Osteoblast (primary cell): Measurements from ENCODE around the gene EVA1C. TPM values are rescaled to one million over a fixed set of nuclear protein-coding genes. Genes with fewer than 3 reads are reported as not detected.
"Not testable (repeated sequence)": the region's sequence is repeated elsewhere in the genome, so short reads cannot be mapped to it uniquely, and the experiment has no call there.

ENCODE experiments used
- DNase-seq: peaks from one replicate; pipeline ENCODE4 v3.0.0; 2011; ENCODE audit warnings: low spot score, mixed read lengths; ENCODE audit not compliant: insufficient read length; ENCODE audit errors: missing footprints
- H2AFZ ChIP-seq: 2 replicates; pipeline ENCODE4 v1.6.0; 2011; ENCODE audit warnings: mild to moderate bottlenecking, low read length
- H3K27ac ChIP-seq: 2 replicates; pipeline ENCODE4 v1.5.1; 2011; ENCODE audit warnings: mild to moderate bottlenecking, low read depth, low read length, moderate library complexity
- H3K27me3 ChIP-seq: 2 replicates; pipeline ENCODE4 v1.6.0; 2012; ENCODE audit warnings: mild to moderate bottlenecking, control low read depth, inconsistent platforms, low read length, moderate library complexity; ENCODE audit not compliant: insufficient read depth
- H3K36me3 ChIP-seq: 2 replicates; pipeline ENCODE4 v1.5.1; 2011; ENCODE audit warnings: mild to moderate bottlenecking, low read length, control low read depth, moderate library complexity; ENCODE audit not compliant: insufficient read depth
- H3K4me1 ChIP-seq: 2 replicates; pipeline ENCODE4 v1.5.1; 2011; ENCODE audit warnings: mild to moderate bottlenecking, low read length, control low read depth, moderate library complexity; ENCODE audit not compliant: insufficient read depth
- H3K4me2 ChIP-seq: 2 replicates; pipeline ENCODE4 v1.6.0; 2011; ENCODE audit warnings: mild to moderate bottlenecking, low read length; ENCODE audit not compliant: insufficient read depth
- H3K4me3 ChIP-seq: fragments of 200-600 bp; sonication (generic); 3 replicates; pipeline ENCODE4 v1.5.1; 2012; ENCODE audit warnings: mild to moderate bottlenecking, low read length, inconsistent platforms; ENCODE audit not compliant: insufficient read depth
- H3K79me2 ChIP-seq: 2 replicates; pipeline ENCODE4 v1.6.0; 2012; ENCODE audit warnings: mild to moderate bottlenecking, low read length, control low read depth, inconsistent platforms; ENCODE audit not compliant: insufficient read depth
- H3K9me3 ChIP-seq: 2 replicates; pipeline ENCODE4 v1.5.1; 2011; ENCODE audit warnings: low read depth, low read length, control low read depth
- H4K20me1 ChIP-seq: 2 replicates; pipeline ENCODE4 v1.6.0; 2012; ENCODE audit warnings: mild to moderate bottlenecking, low read length, control low read depth; ENCODE audit not compliant: insufficient read depth
- total RNA-seq: library from RNA; depleted of rRNA; stranded (reverse); fragments of >200 nt; gene quantifications from 2 replicates; pipeline ENCODE4 v1.2.3, GENCODE V29; 2012
- TF ChIP-seq, protein P1 (sequence below): IDR thresholded peaks from 2 replicates; pipeline ENCODE4 v1.5.1; 2011; ENCODE audit warnings: mild to moderate bottlenecking, low read depth, low read length, moderate library complexity; ENCODE audit errors: extremely low read depth

The EVA1C gene
- total RNA-seq, 1 donor, result 8.0 TPM

DNA sequence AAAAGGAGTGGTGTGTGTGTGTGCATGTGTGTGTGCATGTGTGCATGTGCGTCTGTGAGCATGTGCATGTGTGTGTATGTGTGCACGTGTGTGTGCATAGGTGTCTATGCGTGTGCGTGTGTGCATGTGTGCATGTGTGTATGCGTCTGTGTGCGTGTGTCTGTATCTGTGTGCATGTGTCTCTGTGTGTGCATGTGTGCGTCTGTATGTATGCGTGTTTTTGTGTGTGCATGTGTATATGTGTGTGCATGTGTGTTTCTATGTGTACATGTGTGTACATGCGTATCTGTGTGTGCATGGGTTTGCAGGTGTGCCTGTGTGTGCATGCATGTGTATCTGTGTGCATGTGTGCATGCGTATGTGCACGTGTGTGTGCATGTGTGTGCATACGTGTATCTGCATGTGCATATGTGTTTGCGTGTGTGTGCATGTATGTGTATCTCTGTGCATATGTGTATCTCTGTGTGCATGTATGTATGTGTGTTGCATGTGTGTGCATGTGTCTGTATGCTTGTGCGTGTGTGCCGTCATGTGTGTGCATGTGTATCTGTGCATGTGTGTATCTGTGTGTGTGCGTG is 94.9 kb downstream of the EVA1C start:
- Histone ChIP-seq H3K9me3 (no peaks in the 10 kb centered on the region), H2AFZ (no peak overlapping the region), H3K27ac (no peak overlapping the region), H3K79me2 (no peaks in the 10 kb centered on the region), H3K4me3 (no peak overlapping the region), H3K27me3 (no peaks in the 10 kb centered on the region), H3K4me1 (no peaks in the 10 kb centered on the region), H3K36me3 (peaks cover 10% of the 10 kb centered on the region), H3K4me2 (no peak overlapping the region), H4K20me1 (peaks cover 2% of the 10 kb centered on the region)
- TF ChIP-seq, protein P1, sequence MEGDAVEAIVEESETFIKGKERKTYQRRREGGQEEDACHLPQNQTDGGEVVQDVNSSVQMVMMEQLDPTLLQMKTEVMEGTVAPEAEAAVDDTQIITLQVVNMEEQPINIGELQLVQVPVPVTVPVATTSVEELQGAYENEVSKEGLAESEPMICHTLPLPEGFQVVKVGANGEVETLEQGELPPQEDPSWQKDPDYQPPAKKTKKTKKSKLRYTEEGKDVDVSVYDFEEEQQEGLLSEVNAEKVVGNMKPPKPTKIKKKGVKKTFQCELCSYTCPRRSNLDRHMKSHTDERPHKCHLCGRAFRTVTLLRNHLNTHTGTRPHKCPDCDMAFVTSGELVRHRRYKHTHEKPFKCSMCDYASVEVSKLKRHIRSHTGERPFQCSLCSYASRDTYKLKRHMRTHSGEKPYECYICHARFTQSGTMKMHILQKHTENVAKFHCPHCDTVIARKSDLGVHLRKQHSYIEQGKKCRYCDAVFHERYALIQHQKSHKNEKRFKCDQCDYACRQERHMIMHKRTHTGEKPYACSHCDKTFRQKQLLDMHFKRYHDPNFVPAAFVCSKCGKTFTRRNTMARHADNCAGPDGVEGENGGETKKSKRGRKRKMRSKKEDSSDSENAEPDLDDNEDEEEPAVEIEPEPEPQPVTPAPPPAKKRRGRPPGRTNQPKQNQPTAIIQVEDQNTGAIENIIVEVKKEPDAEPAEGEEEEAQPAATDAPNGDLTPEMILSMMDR, result no peak
- no peak for DNase-seq

DNA sequence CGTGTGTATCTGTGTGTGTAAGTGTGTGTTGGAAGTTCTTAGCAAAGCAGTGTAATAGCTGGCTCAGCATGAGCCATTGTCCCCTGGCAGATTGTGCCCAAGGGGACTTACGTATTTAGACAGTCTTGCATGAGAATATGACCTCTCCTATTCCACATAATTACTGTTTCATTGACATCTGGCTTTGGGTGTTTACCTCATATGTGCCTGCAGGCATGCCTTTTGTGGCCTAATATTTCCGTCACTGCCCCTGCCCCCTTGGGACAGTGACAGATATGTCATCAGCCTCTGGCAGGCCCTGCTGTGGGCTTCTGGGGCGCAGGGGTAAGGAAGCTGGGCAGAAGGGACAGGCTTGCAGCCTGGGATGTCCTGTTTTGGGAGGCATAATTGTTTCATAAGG is 95.5 kb downstream of the EVA1C start:
- H3K27me3 ChIP-seq, H2AFZ ChIP-seq, H3K4me2 ChIP-seq, H3K27ac ChIP-seq, H3K4me3 ChIP-seq, DNase-seq, H3K4me1 ChIP-seq, H3K79me2 ChIP-seq, H3K9me3 ChIP-seq, H3K36me3 ChIP-seq, H4K20me1 ChIP-seq: not testable (repeated sequence)

DNA sequence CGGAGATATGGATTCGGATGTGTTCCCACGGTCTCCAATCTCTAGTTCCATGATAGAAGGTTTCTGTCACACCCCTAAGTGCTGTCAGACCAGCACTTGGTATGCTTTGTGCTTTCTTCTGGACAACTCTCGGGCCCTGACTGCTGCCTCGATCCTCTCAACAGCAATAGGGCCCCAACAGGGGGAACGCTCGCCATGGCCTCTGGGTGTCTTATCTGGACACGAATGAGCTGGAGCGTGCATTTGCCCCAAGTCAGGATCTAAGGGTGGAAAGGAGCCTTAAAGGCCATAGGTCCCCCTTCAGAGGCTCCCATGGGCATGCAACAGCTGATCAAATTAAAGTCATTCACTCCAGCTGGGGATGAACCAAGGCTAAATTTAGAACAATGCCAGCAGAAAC is 96.1 kb downstream of the EVA1C start:
- no peaks in the 10 kb centered on the region for H3K4me1 ChIP-seq
- TF ChIP-seq, protein P1, result no peak
- no peak overlapping the region for H2AFZ ChIP-seq
- H3K27ac ChIP-seq, result no peak overlapping the region
- no peaks in the 10 kb centered on the region for H3K79me2 ChIP-seq
- H4K20me1 ChIP-seq, result peaks cover 2% of the 10 kb centered on the region
- DNase-seq, result no peak
- H3K4me3 ChIP-seq, result no peak overlapping the region
- H3K36me3 ChIP-seq, result peaks cover 10% of the 10 kb centered on the region
- H3K4me2 ChIP-seq, result no peak overlapping the region
- no peaks in the 10 kb centered on the region for H3K27me3 ChIP-seq
- H3K9me3 ChIP-seq, result no peaks in the 10 kb centered on the region

DNA sequence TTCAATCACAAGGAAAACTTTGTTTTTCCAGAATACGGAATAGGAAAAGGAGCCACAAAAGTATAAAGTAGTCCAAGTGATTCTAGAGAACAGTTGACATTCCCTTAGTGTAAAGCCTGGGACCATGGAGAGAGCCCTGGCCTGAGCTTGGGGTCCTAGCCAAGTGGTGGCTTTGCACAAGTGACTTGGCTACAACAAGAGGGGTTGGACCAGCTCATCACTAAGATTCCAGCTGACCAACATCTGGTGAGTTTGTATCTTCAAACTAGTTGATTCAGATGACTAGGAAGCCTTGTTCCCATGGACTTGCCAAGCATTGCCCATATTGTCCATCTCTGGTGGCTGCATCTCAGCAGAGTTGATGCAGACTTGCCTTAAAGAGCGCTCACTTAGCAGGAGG is 96.5 kb downstream of the EVA1C start:
- not testable (repeated sequence) for H3K27ac ChIP-seq, H4K20me1 ChIP-seq, DNase-seq, H3K36me3 ChIP-seq, H3K27me3 ChIP-seq, H3K79me2 ChIP-seq, H3K4me1 ChIP-seq, H3K9me3 ChIP-seq, H3K4me2 ChIP-seq, H3K4me3 ChIP-seq, H2AFZ ChIP-seq

DNA sequence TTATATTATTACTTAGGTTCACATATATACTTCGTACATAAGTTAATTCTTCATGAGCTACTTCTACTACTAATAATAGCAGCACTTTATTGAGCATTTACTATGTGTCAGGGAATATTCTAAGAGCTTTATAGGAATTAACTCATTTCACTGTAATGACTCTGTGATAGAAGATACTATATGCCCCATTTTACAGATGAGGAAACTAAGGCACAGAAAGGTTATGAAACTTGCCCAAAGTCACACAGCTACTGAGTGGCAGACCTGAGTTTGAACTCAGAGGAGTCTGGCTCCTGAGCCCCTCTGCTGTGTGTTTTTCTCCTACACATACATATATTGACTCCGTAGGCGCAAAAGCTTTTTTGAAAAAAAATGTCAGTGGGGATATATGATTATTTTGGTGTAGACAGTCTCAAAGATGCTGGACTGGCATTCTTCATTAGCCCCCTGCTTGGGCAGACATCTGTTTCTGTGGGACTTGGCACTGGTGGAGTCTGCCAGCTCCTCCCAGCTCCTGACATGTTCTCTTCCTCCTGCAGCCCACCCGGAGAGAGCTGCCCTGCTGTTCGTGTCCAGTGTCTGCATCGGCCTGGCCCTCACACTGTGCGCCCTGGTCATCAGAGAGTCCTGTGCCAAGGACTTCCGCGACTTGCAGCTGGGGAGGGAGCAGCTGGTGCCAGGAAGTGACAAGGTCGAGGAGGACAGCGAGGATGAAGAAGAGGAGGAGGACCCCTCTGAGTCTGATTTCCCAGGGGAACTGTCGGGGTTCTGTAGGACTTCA is 102.0 kb downstream of the EVA1C start:
- Histone ChIP-seq H3K9me3 (no peaks in the 10 kb centered on the region), H3K4me1 (peaks cover 12% of the 10 kb centered on the region), H3K27me3 (no peaks in the 10 kb centered on the region), H2AFZ (no peak overlapping the region), H4K20me1 (no peaks in the 10 kb centered on the region), H3K36me3 (peaks cover 9% of the 10 kb centered on the region), H3K79me2 (no peaks in the 10 kb centered on the region), H3K27ac (peak overlapping the region; percentile 99), H3K4me2 (no peak overlapping the region), H3K4me3 (no peak overlapping the region)
- no peak for DNase-seq
- TF ChIP-seq, protein P1, result no peak
